Measurements from ENCODE around the gene COL18A1. TPM values are rescaled to one million over a fixed set of nuclear protein-coding genes. Genes with fewer than 3 reads are reported as not detected.

The COL18A1 gene
- polyA plus RNA-seq, 2 of the 4 experiments (the other 2 are of a cell fraction) = 17.3 to 88.4 TPM

DNA sequence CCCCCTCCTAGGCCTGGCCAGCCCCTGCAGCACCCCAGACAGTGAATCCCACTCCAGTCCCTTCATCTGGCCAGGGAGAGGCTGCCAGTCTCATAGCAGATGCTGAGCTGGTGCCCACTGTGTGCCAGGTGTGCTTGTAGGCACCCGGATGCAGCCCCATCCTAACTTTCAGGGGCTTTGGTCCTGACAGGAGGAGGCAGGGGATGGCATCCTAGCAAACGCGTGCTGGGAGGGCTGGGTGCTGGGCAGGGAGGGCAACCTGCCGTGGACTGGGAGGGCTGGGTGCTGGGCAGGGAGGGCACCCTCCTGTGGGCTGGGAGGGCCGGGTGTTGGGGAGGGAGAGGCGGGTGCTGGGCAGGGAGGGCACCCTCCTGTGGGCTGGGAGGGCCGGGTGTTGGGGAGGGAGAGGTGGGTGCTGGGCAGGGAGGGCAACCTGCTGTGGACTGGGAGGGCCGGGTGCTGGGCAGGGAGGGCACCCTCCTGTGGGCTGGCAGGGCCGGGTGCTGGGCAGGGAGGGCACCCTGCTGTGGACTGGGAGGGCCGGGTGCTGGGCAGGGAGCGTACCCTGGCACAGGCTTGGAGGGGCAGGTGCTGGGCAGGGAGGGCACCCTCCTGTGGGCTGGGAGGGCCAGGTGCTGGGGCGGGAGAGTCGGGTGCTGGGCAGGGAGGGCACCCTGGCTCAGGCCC lies 102.0 kb downstream of the COL18A1 start (continued):
- no peak for TF ChIP-seq ZSCAN20 (CRISPR knock-in tag; IDR thresholded peaks at IDR 0.05)

DNA sequence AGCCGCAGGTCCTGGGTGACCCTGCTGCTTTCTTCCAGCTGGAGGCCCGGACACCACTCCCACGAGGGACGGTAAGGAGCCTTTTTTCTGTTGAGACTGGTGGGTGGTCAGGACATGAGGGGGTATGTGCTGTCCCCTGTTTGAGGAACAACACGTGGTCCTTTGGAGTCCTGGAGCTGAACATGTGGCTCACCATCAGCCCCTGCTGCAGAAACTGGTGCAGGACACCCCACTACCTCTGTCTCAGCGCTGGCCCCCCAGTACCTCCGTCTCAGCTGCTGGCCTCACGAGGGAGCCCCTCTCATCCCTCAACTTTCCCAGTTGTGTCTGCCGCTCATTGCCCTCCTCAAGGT lies 102.5 kb downstream of the COL18A1 start:
- Histone ChIP-seq H3K9me3 (no peaks in the 10 kb centered on the region), H3K4me2 (no peak overlapping the region), H3K4me3 (no peak overlapping the region), H3K4me1 (no peaks in the 10 kb centered on the region), H3K27ac (no peak overlapping the region)
- WGBS (ENCODE audit: missing lambda C conversion rate) = 91% methylated on average over 8 of the region's 9 CpGs
- DNase-seq (ENCODE audit: low read depth in 1 of 2, low spot score in 1 of 2) (no peak), ATAC-seq (no peak), FAIRE-seq (no peak)
- CTCF ChIA-PET = no interaction called here
- TF ChIP-seq FOSB (CRISPR knock-in tag; IDR thresholded peaks at IDR 0.05) (no peak), JUNB (IDR thresholded peaks at IDR 0.05) (no peak), ATOH8 (CRISPR knock-in tag; IDR thresholded peaks at IDR 0.05; ENCODE audit: low read depth) (no peak), POLR2AphosphoS2 (conservative IDR thresholded peaks at IDR 0.05; ENCODE audit: low read length) (no peak), RAD21 (conservative IDR thresholded peaks at IDR 0.05 in 1 of 2, IDR thresholded peaks at IDR 0.05 in 1 of 2) (no peak), NPAS2 (CRISPR knock-in tag; IDR thresholded peaks at IDR 0.05; ENCODE audit: borderline replicate concordance) (no peak), NR3C1 (IDR thresholded peaks at IDR 0.05) (no peak), MYC (IDR thresholded peaks at IDR 0.05; ENCODE audit: borderline replicate concordance, low read length) (no peak), ZNF302 (CRISPR knock-in tag; IDR thresholded peaks at IDR 0.05) (no peak), RCOR1 (IDR thresholded peaks at IDR 0.05; ENCODE audit: low read depth, low read length) (no peak), EHF (CRISPR knock-in tag; IDR thresholded peaks at IDR 0.05) (no peak)
- TF ChIP-seq, protein P1, sequence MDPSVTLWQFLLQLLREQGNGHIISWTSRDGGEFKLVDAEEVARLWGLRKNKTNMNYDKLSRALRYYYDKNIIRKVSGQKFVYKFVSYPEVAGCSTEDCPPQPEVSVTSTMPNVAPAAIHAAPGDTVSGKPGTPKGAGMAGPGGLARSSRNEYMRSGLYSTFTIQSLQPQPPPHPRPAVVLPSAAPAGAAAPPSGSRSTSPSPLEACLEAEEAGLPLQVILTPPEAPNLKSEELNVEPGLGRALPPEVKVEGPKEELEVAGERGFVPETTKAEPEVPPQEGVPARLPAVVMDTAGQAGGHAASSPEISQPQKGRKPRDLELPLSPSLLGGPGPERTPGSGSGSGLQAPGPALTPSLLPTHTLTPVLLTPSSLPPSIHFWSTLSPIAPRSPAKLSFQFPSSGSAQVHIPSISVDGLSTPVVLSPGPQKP (IDR thresholded peaks at IDR 0.05; ENCODE audit: low read depth, low read length) = no peak
- POLR2A ChIA-PET = no interaction called here

- no peaks in the 10 kb centered on the region for H3K4me1 ChIP-seq
- H3K4me2 ChIP-seq = no peak overlapping the region
- H3K4me3 ChIP-seq = no peak overlapping the region
- POLR2A ChIA-PET = no interaction called here
- CTCF ChIA-PET = no interaction called here
- no peak for TF ChIP-seq POLR2AphosphoS2 (conservative IDR thresholded peaks at IDR 0.05; ENCODE audit: low read length)
- TF ChIP-seq, protein P2, sequence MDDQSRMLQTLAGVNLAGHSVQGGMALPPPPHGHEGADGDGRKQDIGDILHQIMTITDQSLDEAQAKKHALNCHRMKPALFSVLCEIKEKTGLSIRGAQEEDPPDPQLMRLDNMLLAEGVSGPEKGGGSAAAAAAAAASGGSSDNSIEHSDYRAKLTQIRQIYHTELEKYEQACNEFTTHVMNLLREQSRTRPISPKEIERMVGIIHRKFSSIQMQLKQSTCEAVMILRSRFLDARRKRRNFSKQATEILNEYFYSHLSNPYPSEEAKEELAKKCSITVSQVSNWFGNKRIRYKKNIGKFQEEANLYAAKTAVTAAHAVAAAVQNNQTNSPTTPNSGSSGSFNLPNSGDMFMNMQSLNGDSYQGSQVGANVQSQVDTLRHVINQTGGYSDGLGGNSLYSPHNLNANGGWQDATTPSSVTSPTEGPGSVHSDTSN (IDR thresholded peaks at IDR 0.05) = 0 out of 2 replicates have a peak, but pooled peaks have one; percentile 2
- ATAC-seq (no peak), DNase-seq (ENCODE audit: low read depth in 1 of 2, low spot score in 1 of 2) (no peak), FAIRE-seq (no peak)
- no peak overlapping the region for H3K27ac ChIP-seq
- WGBS (ENCODE audit: missing lambda C conversion rate) = 88% methylated on average over 3 of the region's 3 CpGs
- H3K9me3 ChIP-seq = no peaks in the 10 kb centered on the region
Observed at GRCh38 chr21:45507888-45508508, 103.0 kb downstream of the COL18A1 start.

DNA sequence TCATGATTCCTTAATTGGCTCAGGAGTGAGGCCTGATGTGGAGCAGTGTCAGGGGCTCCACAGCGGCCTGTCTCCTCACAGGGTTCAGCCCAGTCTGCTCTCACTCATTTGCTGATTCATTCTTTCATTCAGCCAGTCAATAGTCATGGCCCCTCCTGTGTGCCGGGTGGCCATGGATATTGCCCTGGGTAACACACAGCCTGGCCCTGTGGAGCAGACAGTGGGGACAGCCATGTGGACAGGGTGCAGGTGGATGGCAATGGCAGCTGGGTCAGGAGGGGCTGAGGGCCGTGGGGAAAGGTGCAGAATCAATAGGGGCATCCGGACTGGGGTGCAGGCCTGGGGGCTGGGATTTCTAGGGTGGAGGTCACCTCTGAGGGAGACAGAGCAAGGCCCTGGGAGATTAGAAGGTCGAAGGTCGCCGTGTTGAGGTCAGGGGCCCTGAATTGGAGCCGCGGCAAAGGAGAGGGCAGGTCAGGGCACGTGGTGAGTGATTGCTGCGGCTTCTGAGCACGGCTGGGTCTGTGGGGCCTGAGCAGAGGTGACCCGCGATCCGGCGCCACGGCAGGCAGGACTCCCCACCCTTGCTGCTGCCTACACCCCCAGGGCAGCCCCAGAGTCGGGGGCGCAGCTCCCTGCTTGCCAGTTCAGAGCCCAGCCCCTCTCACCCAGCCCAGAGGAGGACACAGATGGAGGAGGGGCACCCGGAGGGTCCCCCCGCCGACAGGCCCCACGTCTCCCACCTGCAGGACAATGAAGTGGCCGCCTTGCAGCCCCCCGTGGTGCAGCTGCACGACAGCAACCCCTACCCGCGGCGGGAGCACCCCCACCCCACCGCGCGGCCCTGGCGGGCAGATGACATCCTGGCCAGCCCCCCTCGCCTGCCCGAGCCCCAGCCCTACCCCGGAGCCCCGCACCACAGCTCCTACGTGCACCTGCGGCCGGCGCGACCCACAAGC lies 103.9 kb downstream of the COL18A1 start:
- no peak overlapping the region for H3K4me2 ChIP-seq
- H3K9me3 ChIP-seq = no peaks in the 10 kb centered on the region
- WGBS (ENCODE audit: missing lambda C conversion rate) = 90% methylated on average over 8 of the region's 42 CpGs
- 0 out of 6 replicates have a peak overlapping the region, but pooled peaks of 1 of the 2 experiments have one; percentile 37 for H3K27ac ChIP-seq
- no peak for FAIRE-seq
- no peaks in the 10 kb centered on the region for H3K4me1 ChIP-seq
- ChIA-PET POLR2A (no interaction called here), CTCF (no interaction called here)
- H3K4me3 ChIP-seq = no peak overlapping the region
- no peak for TF ChIP-seq ZC3H11A (IDR thresholded peaks at IDR 0.05)
- no peak for TF ChIP-seq CBX8 (IDR thresholded peaks at IDR 0.05)
- ATAC-seq = no peak; a peak in 2 of 6 replicates
- no peak for DNase-seq (ENCODE audit: low read depth in 1 of 2, low spot score in 1 of 2)

Data from A549 (cell line).